Hepatocyte (in vitro differentiated cells): ENCODE data around the gene RAG1.

Experiments used
- CTCF ChIP-seq: fragments of 200-600 bp; sonication (generic); IDR thresholded peaks from 2 replicates; pipeline ENCODE4 v1.5.1; 2016; ENCODE audit warnings: antibody characterized with exemption, mild to moderate bottlenecking; ENCODE audit not compliant: poor library complexity
- EZH2 ChIP-seq: fragments of 200-600 bp; sonication (generic); IDR thresholded peaks from 2 replicates; pipeline ENCODE4 v1.6.1; 2016; ENCODE audit warnings: antibody characterized with exemption, mild to moderate bottlenecking, borderline replicate concordance
- EZH2phosphoT487 ChIP-seq: fragments of 200-600 bp; sonication (generic); IDR thresholded peaks from one replicate; pipeline ENCODE4 v1.6.1; 2018; ENCODE audit warnings: antibody characterized with exemption, mild to moderate bottlenecking, low read depth, moderate library complexity; ENCODE audit not compliant: unreplicated experiment, severe bottlenecking

- TF ChIP-seq CTCF (no peak), EZH2 (no peak), EZH2phosphoT487 (no peak)
These were observed 13.7 kb downstream of the RAG1 start for GRCh38 chr11:36581536-36581935.
